CD4-positive, alpha-beta memory T cell (primary cell): Measurements from ENCODE around the gene SLC9A6. TPM values are rescaled to one million over a fixed set of nuclear protein-coding genes. Genes with fewer than 3 reads are reported as not detected.
"Not testable (repeated sequence)": the region's sequence is repeated elsewhere in the genome, so short reads cannot be mapped to it uniquely, and the experiment has no call there.

ENCODE experiments used
- CTCF ChIA-PET: fragments of 350-600 bp; sonication (Branson Sonifier 250); formaldehyde crosslinking; loops from one replicate; lab custom pipeline; 2021; ENCODE audit warnings: inconsistent platforms; ENCODE audit not compliant: partially characterized antibody; lab: Charles Lee
- POLR2A ChIA-PET: fragments of 350-600 bp; sonication (Branson Sonifier 250); formaldehyde crosslinking; loops from one replicate; lab custom pipeline; 2021; ENCODE audit not compliant: partially characterized antibody; lab: Charles Lee
- DNase-seq, 5 donors: peaks; one replicate each; pipeline versions ENCODE4 v3.0.0 to v3.0.0-alpha.2; 2020 to 2022; ENCODE audit warnings: mixed read lengths in 1 of 5
- H3K27ac ChIP-seq: one replicate; pipeline ENCODE4 v1.7.0; 2013; ENCODE audit warnings: low read depth, low read length
- H3K27me3 ChIP-seq: 2 replicates; pipeline ENCODE4 v1.7.0; 2013; ENCODE audit warnings: mild to moderate bottlenecking, low read length, moderate library complexity; ENCODE audit not compliant: insufficient read depth
- H3K36me3 ChIP-seq: 2 replicates; pipeline ENCODE4 v1.7.0; 2013; ENCODE audit warnings: mild to moderate bottlenecking, low read length, moderate library complexity; ENCODE audit not compliant: insufficient read depth
- H3K4me1 ChIP-seq: 2 replicates; pipeline ENCODE4 v1.7.0; 2013; ENCODE audit warnings: mild to moderate bottlenecking, low read length, moderate library complexity; ENCODE audit not compliant: insufficient read depth
- H3K4me3 ChIP-seq, 2 donors: one replicate each; pipeline ENCODE4 v1.7.0; 2013; ENCODE audit warnings: low read length in 2 of 2, mild to moderate bottlenecking in 1 of 2
- H3K9me3 ChIP-seq, 2 donors: one replicate each; pipeline ENCODE4 v1.7.0; 2013; ENCODE audit warnings: low read length in 2 of 2, control low read depth in 1 of 2; ENCODE audit not compliant: control insufficient read depth in 1 of 2
- H3K27ac Mint-ChIP-seq, 7 donors: one replicate each; pipeline ENCODE4 v1.8.0; 2020 to 2021; ENCODE audit warnings: mixed read lengths in 7 of 7, mild to moderate bottlenecking in 6 of 7, inconsistent platforms in 3 of 7, moderate library complexity in 3 of 7
- H3K27me3 Mint-ChIP-seq, 2 donors: one replicate each; pipeline ENCODE4 v1.8.0; 2020 to 2021; ENCODE audit warnings: mixed read lengths in 2 of 2
- H3K36me3 Mint-ChIP-seq, 2 donors: one replicate each; pipeline ENCODE4 v1.8.0; 2020 to 2021; ENCODE audit warnings: mixed read lengths in 2 of 2, inconsistent platforms in 1 of 2, mild to moderate bottlenecking in 1 of 2
- H3K4me1 Mint-ChIP-seq, 4 donors: one replicate each; pipeline ENCODE4 v1.8.0; 2020 to 2021; ENCODE audit warnings: mixed read lengths in 4 of 4, mild to moderate bottlenecking in 1 of 4
- H3K4me3 Mint-ChIP-seq, 8 donors: one replicate each; pipeline ENCODE4 v1.8.0; 2020 to 2021; ENCODE audit warnings: mixed read lengths in 8 of 8, mild to moderate bottlenecking in 7 of 8, moderate library complexity in 6 of 8, inconsistent platforms in 3 of 8
- H3K9me3 Mint-ChIP-seq, 8 donors: one replicate each; pipeline ENCODE4 v1.8.0; 2020 to 2021; ENCODE audit warnings: mixed read lengths in 8 of 8, mild to moderate bottlenecking in 5 of 8, inconsistent platforms in 3 of 8, moderate library complexity in 1 of 8
- intact Hi-C: fragments of 100-400 bp; cut with micrococcal nuclease; formaldehyde crosslinking; loops from one replicate; pipeline ENCODE4 v1.15.1; 2023
- polyA plus RNA-seq, 2 donors: library from polyadenylated mRNA; unstranded; fragments of 300-500 nt; fragmentation: Illumina TruSeq; gene quantifications; one replicate each; pipeline ENCODE4 v1.2.3, GENCODE V29; 2021
- total RNA-seq, 2 experiments: library from RNA; stranded (reverse); gene quantifications; one replicate each; pipeline ENCODE4 v1.2.3, GENCODE V29; 2021

SLC9A6 gene
- total and polyA plus RNA-seq, 4 experiments from 2014 or later: 20.5 to 30.1 (median 22.5) TPM

GRCh38 chrX:136067097-136067496 lies 81.9 kb downstream of the SLC9A6 start:
- Histone ChIP-seq H3K4me3 (no peak overlapping the region), H3K4me1 (peaks cover 25% of the 10 kb centered on the region), H3K27ac (no peak overlapping the region), H3K27me3 (no peaks in the 10 kb centered on the region), H3K9me3 (no peaks in the 10 kb centered on the region), H3K36me3 (no peaks in the 10 kb centered on the region)
- Mint-ChIP-seq H3K36me3 (no peaks in the 10 kb centered on the region), H3K4me3 (no peak overlapping the region), H3K4me1 (peaks cover 22 to 41% (median 31%) of the 10 kb centered on the region in 4 donors), H3K9me3 (no peaks in the 10 kb centered on the region), H3K27me3 (no peaks in the 10 kb centered on the region), H3K27ac (peak overlapping the region in 3 of 7 donors; percentile 8 to 59 (median 29))
- CTCF ChIA-PET: no interaction called here
- POLR2A ChIA-PET: no interaction called here
- intact Hi-C loops: no loop called here
- DNase-seq: no peak

- H3K4me1 Mint-ChIP-seq: peaks cover 22 to 45% (median 32%) of the 10 kb centered on the region in 4 donors
- no peaks in the 10 kb centered on the region for H3K36me3 Mint-ChIP-seq
- no peaks in the 10 kb centered on the region for H3K27me3 Mint-ChIP-seq
- Histone ChIP-seq H3K4me1 (peaks cover 25% of the 10 kb centered on the region), H3K27ac (no peak overlapping the region), H3K9me3 (no peaks in the 10 kb centered on the region), H3K4me3 (no peak overlapping the region), H3K36me3 (no peaks in the 10 kb centered on the region), H3K27me3 (no peaks in the 10 kb centered on the region)
- H3K9me3 Mint-ChIP-seq: no peaks in the 10 kb centered on the region
- intact Hi-C loops: no loop called here
- H3K27ac Mint-ChIP-seq: peak overlapping the region in 2 of 7 donors; percentile 7 to 19
- CTCF ChIA-PET: no interaction called here
- H3K4me3 Mint-ChIP-seq: no peak overlapping the region
- POLR2A ChIA-PET: no interaction called here
- DNase-seq: no peak
Measured at GRCh38 chrX:136067966-136068365, 82.7 kb downstream of the SLC9A6 start.

- H3K27me3 ChIP-seq: no peaks in the 10 kb centered on the region
- DNase-seq: no peak
- no peaks in the 10 kb centered on the region for H3K36me3 ChIP-seq
- peak overlapping the region in 1 of 7 donors; percentile 54 for H3K27ac Mint-ChIP-seq
- ChIA-PET CTCF (no interaction called here), POLR2A (no interaction called here)
- H3K9me3 Mint-ChIP-seq: no peaks in the 10 kb centered on the region
- no peak overlapping the region for H3K4me3 ChIP-seq
- peaks cover 0 to 5% (median 1%) of the 10 kb centered on the region in 4 donors for H3K4me1 Mint-ChIP-seq
- H3K27me3 Mint-ChIP-seq: peaks cover 5 to 9% of the 10 kb centered on the region in 2 donors
- intact Hi-C loops: loop anchor here (10.0 kb wide), 1 partner anchor 68 kb away; the partner anchor contains the start of gene FHL1
- H3K4me1 ChIP-seq: no peaks in the 10 kb centered on the region
- H3K9me3 ChIP-seq: no peaks in the 10 kb centered on the region
- no peak overlapping the region for H3K4me3 Mint-ChIP-seq
- H3K36me3 Mint-ChIP-seq: no peaks in the 10 kb centered on the region
- no peak overlapping the region for H3K27ac ChIP-seq
Measured at GRCh38 chrX:136076942-136077341, 91.7 kb downstream of the SLC9A6 start.

- Histone ChIP-seq H3K27ac (no peak overlapping the region), H3K9me3 (no peaks in the 10 kb centered on the region), H3K36me3 (no peaks in the 10 kb centered on the region), H3K27me3 (no peaks in the 10 kb centered on the region), H3K4me1 (no peaks in the 10 kb centered on the region), H3K4me3 (no peak overlapping the region)
- CTCF ChIA-PET: no interaction called here
- no peak for DNase-seq
- Mint-ChIP-seq H3K27me3 (peaks cover 5 to 9% of the 10 kb centered on the region in 2 donors), H3K27ac (no peak overlapping the region), H3K4me1 (no peaks in the 10 kb centered on the region), H3K9me3 (no peaks in the 10 kb centered on the region), H3K4me3 (no peak overlapping the region), H3K36me3 (no peaks in the 10 kb centered on the region)
- intact Hi-C loops: no loop called here
- POLR2A ChIA-PET: no interaction called here
Measured at GRCh38 chrX:136080766-136081165, 95.5 kb downstream of the SLC9A6 start.

- no peaks in the 10 kb centered on the region for H3K9me3 ChIP-seq
- no peak overlapping the region for H3K27ac Mint-ChIP-seq
- H3K27me3 ChIP-seq: no peaks in the 10 kb centered on the region
- intact Hi-C loops: no loop called here
- H3K27me3 Mint-ChIP-seq: no peaks in the 10 kb centered on the region
- H3K36me3 Mint-ChIP-seq: no peaks in the 10 kb centered on the region
- no peak overlapping the region for H3K27ac ChIP-seq
- H3K4me1 ChIP-seq: no peaks in the 10 kb centered on the region
- ChIA-PET POLR2A (no interaction called here), CTCF (no interaction called here)
- H3K4me1 Mint-ChIP-seq: no peaks in the 10 kb centered on the region
- no peaks in the 10 kb centered on the region for H3K36me3 ChIP-seq
- no peak for DNase-seq
- peaks cover 0 to 5% (median 0%) of the 10 kb centered on the region in 8 donors for H3K9me3 Mint-ChIP-seq
- no peak overlapping the region for H3K4me3 Mint-ChIP-seq
- no peak overlapping the region for H3K4me3 ChIP-seq
Measured at GRCh38 chrX:136086521-136086920, 101.3 kb downstream of the SLC9A6 start.

GRCh38 chrX:136091898-136092297 lies 106.7 kb downstream of the SLC9A6 start:
- H3K4me1 Mint-ChIP-seq, H3K4me1 ChIP-seq, H3K9me3 Mint-ChIP-seq, H3K36me3 ChIP-seq, CTCF ChIA-PET, H3K27me3 Mint-ChIP-seq, intact Hi-C loops, DNase-seq, H3K27ac Mint-ChIP-seq, H3K9me3 ChIP-seq, POLR2A ChIA-PET, H3K27me3 ChIP-seq, H3K27ac ChIP-seq, H3K4me3 Mint-ChIP-seq, H3K4me3 ChIP-seq, H3K36me3 Mint-ChIP-seq: not testable (repeated sequence)

GRCh38 chrX:136094962-136095361 lies 109.7 kb downstream of the SLC9A6 start:
- intact Hi-C loops: no loop called here
- ChIA-PET POLR2A (no interaction called here), CTCF (no interaction called here)
- no peak overlapping the region for H3K4me3 Mint-ChIP-seq
- Histone ChIP-seq H3K4me1 (no peaks in the 10 kb centered on the region), H3K27me3 (no peaks in the 10 kb centered on the region), H3K36me3 (no peaks in the 10 kb centered on the region), H3K9me3 (no peaks in the 10 kb centered on the region), H3K4me3 (no peak overlapping the region), H3K27ac (no peak overlapping the region)
- H3K36me3 Mint-ChIP-seq: no peaks in the 10 kb centered on the region
- DNase-seq: no peak
- H3K4me1 Mint-ChIP-seq: no peaks in the 10 kb centered on the region
- H3K27me3 Mint-ChIP-seq: no peaks in the 10 kb centered on the region
- H3K9me3 Mint-ChIP-seq: peaks cover 0 to 5% (median 0%) of the 10 kb centered on the region in 8 donors
- H3K27ac Mint-ChIP-seq: no peak overlapping the region
